GM18520 (cell line): ENCODE data around the gene HK2.

Experiments used
- ATAC-seq: cut with Tn5 transposase; IDR thresholded peaks from one replicate; pipeline ENCODE4 v1.9.1; 2021; ENCODE audit not compliant: unreplicated experiment

HK2 gene

DNA sequence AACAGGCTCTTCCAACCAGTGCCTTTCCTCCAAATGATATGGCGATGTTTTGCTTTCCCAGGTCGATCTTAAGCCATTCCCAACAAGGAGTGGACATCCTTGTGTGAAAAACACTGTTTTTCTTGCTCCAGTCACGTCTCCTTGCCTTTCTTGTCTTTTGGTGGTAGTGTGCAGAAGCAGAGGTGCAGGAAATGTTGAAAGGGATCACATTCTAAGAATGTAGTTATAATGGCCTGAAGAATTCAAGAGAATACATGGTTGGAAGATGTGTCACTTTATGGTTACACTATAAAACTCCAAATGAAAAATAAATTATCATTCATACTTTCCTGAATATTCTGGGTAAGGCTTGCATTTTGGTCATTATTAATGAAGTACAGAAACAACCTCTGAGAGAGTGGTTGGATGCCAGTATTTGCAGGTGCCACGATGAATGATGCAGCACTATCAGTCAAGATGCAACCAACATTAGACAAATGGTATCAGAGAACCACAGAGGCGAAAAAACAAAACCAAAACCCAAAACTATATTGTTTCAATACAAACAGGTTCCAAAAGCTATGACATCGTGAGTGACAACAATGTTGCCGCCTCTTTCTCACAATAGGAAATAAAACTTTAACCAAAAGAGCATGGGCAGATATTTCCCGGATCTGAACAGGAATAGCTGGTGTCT, 97.0 kb downstream of the HK2 start:
- ATAC-seq = no peak

DNA sequence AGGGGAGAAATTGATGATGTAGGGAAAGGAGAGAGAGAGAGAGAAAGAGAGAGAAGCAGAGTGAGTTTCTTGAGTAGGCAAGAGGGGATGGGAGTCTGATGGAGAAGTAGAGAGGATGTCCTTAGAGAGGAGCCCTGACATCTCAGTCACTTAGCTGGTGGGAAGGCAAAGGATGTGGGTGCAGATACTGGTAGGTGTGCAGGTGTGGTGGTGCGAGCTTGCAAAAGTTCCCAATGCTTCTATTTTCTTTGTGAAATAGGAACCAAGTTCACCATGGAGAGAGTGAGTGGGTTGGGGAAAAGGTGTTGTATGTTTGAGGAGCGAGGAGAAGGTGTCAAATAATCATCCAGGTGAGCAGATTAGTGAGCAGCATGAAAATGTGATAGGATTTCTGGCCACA, 98.0 kb downstream of the HK2 start:
- ATAC-seq = no peak

- no peak for ATAC-seq
Observed at GRCh38 chr2:74935975-74936391, 102.1 kb downstream of the HK2 start.

GRCh38 chr2:74937221-74937880, 103.4 kb downstream of the HK2 start:
- ATAC-seq = no peak

DNA sequence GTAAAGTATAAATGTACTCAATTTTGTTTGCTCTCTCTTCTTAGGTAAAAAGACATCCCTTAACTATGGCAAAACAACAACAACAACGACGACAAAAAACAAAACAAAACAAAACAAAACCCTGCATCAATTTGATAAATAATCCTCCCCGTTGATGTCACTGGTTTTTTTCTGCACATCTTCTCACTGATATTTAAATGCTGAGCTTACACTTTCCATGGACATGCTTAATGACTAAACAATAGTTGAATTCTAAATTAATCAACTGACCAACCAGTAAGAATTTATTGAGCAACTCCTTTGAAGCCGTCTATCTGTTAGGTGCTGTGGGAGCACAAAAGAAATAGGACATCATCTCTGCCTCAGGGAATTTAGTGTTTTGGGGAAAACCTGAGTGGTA, 104.3 kb downstream of the HK2 start:
- ATAC-seq = no peak

GRCh38 chr2:74939919-74940812, 106.2 kb downstream of the HK2 start:
- ATAC-seq = no peak

GRCh38 chr2:74941284-74941683, 107.4 kb downstream of the HK2 start:
- ATAC-seq = no peak

GRCh38 chr2:74942263-74942662, 108.3 kb downstream of the HK2 start:
- no peak for ATAC-seq
